Breast epithelium (tissue), 4 donors: ENCODE data around the gene ZNF512B. TPM values are rescaled to one million over a fixed set of nuclear protein-coding genes. Genes with fewer than 3 reads are reported as not detected.

Experiments used
- DNase-seq, 2 donors: peaks; one replicate each; pipeline ENCODE4 v3.0.0-alpha.2; 2019; ENCODE audit warnings: low spot score in 2 of 2
- H3K27ac ChIP-seq, 2 donors: fragments of 200-600 bp; sonication (generic) in 1 of 2; one replicate each; pipeline ENCODE4 v1.5.1; 2016 to 2019; ENCODE audit warnings: mild to moderate bottlenecking in 1 of 2
- H3K27me3 ChIP-seq, 2 donors: fragments of 200-600 bp; sonication (generic) in 1 of 2; one replicate each; pipeline versions ENCODE4 v1.5.1 to v1.6.0; 2017 to 2019; ENCODE audit warnings: control low read depth in 1 of 2, mild to moderate bottlenecking in 1 of 2
- H3K36me3 ChIP-seq: fragments of 200-600 bp; one replicate; pipeline ENCODE4 v1.5.1; 2019
- H3K4me1 ChIP-seq, 2 donors: fragments of 200-600 bp; sonication (generic); one replicate each; pipeline ENCODE4 v1.5.1; 2016 to 2019; ENCODE audit warnings: control low read depth in 1 of 2
- H3K4me3 ChIP-seq, 3 donors: fragments of 200-600 bp; sonication (generic); 1 replicate in 2 of 3; 2 replicates in 1 of 3; pipeline ENCODE4 v1.5.1; 2016 to 2019; ENCODE audit warnings: mild to moderate bottlenecking in 3 of 3, moderate library complexity in 2 of 3
- H3K9me3 ChIP-seq, 2 donors: fragments of 200-600 bp; sonication (generic) in 1 of 2; one replicate each; pipeline ENCODE4 v1.5.1; 2016 to 2019; ENCODE audit warnings: control low read depth in 1 of 2
- POLR2A ChIP-seq: fragments of 450-650 bp; IDR thresholded peaks from one replicate; pipeline ENCODE4 v1.6.1; 2016; ENCODE audit warnings: antibody characterized with exemption, mild to moderate bottlenecking, moderate library complexity
- POLR2AphosphoS5 ChIP-seq, 3 donors: sonication (generic); formaldehyde crosslinking; IDR thresholded peaks; one replicate each; pipeline ENCODE4 v1.6.1; 2017; ENCODE audit warnings: antibody characterized with exemption in 3 of 3
- intact Hi-C: fragments of 100-400 bp; cut with DNase I; formaldehyde crosslinking; loops from one replicate; pipeline ENCODE4 v1.15.1; 2023; ENCODE audit warnings: low total_unique reads
- total RNA-seq, 3 donors: library from RNA; depleted of rRNA; stranded (reverse); fragments of >200 nt; gene quantifications; one replicate each; pipeline ENCODE4 v1.1.0, GENCODE V29; 2016
- TF ChIP-seq, protein P1 (sequence below), 3 donors: fragments of 450-650 bp; IDR thresholded peaks; one replicate each; pipeline ENCODE4 v1.5.1; 2016 to 2017; ENCODE audit warnings: antibody characterized with exemption in 3 of 3, mild to moderate bottlenecking in 3 of 3, moderate library complexity in 3 of 3

Gene ZNF512B
- total RNA-seq, 3 donors from 2014 or later: 5.8 to 12.7 (median 9.2) TPM

DNA sequence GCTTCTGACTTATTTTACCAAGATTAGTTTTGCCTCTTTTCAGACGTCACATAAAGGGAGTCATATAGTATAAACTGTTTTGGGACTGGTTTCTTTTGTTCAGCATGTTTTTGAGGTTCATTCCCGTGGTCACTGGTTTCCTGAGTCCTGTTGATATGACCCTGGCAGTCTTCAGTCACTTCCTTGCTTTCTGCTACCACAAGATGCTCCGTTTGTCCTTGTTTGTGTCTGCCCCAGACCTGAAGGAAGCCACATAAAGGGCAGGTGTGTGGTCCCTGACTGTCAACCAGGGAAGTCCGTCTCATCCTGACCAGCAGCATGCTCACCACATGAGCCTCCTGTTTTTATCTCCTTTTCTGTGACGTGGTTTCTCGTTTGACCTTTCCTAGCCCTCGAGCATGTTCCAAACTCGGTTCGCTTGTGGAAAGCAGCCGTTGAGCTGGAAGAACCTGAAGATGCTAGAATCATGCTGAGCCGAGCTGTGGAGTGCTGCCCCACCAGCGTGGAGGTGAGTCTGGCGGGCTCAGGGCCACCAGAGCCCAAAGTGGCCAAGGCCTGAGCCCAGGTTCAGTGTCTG, 40.2 kb upstream of the ZNF512B start:
- H3K9me3 ChIP-seq: no peaks in the 10 kb centered on the region
- H3K27me3 ChIP-seq: no peaks in the 10 kb centered on the region
- peaks cover 4% of the 10 kb centered on the region for H3K36me3 ChIP-seq
- TF ChIP-seq POLR2A (no peak), POLR2AphosphoS5 (IDR thresholded peaks at IDR 0.05) (no peak)
- TF ChIP-seq, protein P1, sequence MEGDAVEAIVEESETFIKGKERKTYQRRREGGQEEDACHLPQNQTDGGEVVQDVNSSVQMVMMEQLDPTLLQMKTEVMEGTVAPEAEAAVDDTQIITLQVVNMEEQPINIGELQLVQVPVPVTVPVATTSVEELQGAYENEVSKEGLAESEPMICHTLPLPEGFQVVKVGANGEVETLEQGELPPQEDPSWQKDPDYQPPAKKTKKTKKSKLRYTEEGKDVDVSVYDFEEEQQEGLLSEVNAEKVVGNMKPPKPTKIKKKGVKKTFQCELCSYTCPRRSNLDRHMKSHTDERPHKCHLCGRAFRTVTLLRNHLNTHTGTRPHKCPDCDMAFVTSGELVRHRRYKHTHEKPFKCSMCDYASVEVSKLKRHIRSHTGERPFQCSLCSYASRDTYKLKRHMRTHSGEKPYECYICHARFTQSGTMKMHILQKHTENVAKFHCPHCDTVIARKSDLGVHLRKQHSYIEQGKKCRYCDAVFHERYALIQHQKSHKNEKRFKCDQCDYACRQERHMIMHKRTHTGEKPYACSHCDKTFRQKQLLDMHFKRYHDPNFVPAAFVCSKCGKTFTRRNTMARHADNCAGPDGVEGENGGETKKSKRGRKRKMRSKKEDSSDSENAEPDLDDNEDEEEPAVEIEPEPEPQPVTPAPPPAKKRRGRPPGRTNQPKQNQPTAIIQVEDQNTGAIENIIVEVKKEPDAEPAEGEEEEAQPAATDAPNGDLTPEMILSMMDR (IDR thresholded peaks at IDR 0.05): no peak
- intact Hi-C loops: no loop called here
- H3K4me3 ChIP-seq: no peak overlapping the region
- H3K4me1 ChIP-seq: no peaks in the 10 kb centered on the region
- no peak overlapping the region for H3K27ac ChIP-seq
- no peak for DNase-seq

DNA sequence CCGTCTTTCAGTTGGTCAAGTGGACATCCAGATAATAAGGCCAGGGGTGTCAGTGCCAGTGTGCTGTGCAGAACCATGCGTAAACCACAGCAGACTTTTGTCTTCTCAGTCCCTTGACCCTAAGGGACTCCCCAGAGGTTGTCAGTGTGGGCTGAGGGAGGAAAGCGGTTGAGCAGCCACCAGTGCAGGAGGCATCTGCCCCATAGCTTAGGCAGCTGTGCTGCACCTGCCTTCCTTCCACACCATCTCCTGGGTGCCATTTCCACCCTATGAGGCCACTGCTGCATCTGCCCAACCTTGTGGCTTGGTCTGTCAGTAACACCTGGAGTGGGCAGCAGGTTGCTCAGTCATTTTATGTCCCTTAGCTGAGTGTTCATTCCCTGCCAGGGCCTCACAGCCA, 37.2 kb upstream of the ZNF512B start:
- Histone ChIP-seq H3K36me3 (peaks cover 4% of the 10 kb centered on the region), H3K4me3 (no peak overlapping the region), H3K27me3 (no peaks in the 10 kb centered on the region), H3K27ac (no peak overlapping the region), H3K4me1 (no peaks in the 10 kb centered on the region), H3K9me3 (no peaks in the 10 kb centered on the region)
- intact Hi-C loops: no loop called here
- TF ChIP-seq, protein P1 (IDR thresholded peaks at IDR 0.05): no peak
- no peak for TF ChIP-seq POLR2AphosphoS5 (IDR thresholded peaks at IDR 0.05)
- TF ChIP-seq POLR2A: no peak
- DNase-seq: no peak

DNA sequence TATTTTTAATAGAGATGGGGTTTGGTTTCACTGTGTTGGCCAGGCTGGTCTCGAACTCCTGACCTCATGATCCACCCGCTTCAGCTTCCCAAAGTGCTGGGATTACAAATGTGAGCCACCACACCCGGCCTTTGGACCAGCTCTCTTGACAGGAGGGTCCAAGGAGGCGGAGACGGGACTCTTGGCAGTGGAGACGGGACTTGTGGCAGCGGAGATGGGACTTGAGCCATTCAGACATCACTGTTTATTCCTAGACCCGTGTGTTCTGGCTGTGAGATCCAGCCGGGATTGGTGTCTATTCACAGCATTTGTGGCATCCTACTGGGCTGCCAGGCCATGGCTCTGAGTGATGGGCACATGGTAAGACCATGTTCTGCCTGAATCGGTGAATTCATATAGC, 36.8 kb upstream of the ZNF512B start:
- Histone ChIP-seq H3K9me3 (no peaks in the 10 kb centered on the region), H3K27ac (no peak overlapping the region), H3K4me1 (no peaks in the 10 kb centered on the region), H3K4me3 (no peak overlapping the region), H3K27me3 (no peaks in the 10 kb centered on the region), H3K36me3 (peaks cover 4% of the 10 kb centered on the region)
- intact Hi-C loops: no loop called here
- no peak for TF ChIP-seq POLR2A
- TF ChIP-seq POLR2AphosphoS5 (IDR thresholded peaks at IDR 0.05): no peak
- TF ChIP-seq, protein P1 (IDR thresholded peaks at IDR 0.05): no peak
- no peak for DNase-seq

DNA sequence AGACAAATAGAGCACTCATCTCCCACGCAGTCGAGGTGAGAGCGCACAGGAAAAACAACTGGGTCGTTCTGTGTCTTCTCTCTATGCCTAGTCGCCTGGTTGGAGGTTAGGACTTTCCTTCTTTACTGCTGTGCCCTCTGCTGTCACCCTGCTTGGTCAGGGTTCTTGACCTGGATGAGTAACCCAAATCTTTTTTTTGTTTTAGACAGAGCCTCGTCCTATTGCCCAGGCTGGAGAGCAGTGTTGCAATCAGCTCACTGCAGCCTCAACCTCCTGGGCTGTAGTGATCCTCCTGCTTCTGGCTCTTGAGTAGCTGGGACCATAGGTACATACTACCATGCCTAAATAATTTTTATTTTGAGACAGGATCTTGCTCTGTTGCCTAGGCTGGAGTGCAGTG, 35.7 kb upstream of the ZNF512B start:
- intact Hi-C loops: no loop called here
- Histone ChIP-seq H3K4me1 (no peaks in the 10 kb centered on the region), H3K27ac (no peak overlapping the region), H3K36me3 (no peaks in the 10 kb centered on the region), H3K27me3 (no peaks in the 10 kb centered on the region), H3K9me3 (no peaks in the 10 kb centered on the region), H3K4me3 (no peak overlapping the region)
- TF ChIP-seq POLR2A: no peak
- TF ChIP-seq POLR2AphosphoS5 (IDR thresholded peaks at IDR 0.05): no peak
- TF ChIP-seq, protein P1 (IDR thresholded peaks at IDR 0.05): no peak
- DNase-seq: no peak

DNA sequence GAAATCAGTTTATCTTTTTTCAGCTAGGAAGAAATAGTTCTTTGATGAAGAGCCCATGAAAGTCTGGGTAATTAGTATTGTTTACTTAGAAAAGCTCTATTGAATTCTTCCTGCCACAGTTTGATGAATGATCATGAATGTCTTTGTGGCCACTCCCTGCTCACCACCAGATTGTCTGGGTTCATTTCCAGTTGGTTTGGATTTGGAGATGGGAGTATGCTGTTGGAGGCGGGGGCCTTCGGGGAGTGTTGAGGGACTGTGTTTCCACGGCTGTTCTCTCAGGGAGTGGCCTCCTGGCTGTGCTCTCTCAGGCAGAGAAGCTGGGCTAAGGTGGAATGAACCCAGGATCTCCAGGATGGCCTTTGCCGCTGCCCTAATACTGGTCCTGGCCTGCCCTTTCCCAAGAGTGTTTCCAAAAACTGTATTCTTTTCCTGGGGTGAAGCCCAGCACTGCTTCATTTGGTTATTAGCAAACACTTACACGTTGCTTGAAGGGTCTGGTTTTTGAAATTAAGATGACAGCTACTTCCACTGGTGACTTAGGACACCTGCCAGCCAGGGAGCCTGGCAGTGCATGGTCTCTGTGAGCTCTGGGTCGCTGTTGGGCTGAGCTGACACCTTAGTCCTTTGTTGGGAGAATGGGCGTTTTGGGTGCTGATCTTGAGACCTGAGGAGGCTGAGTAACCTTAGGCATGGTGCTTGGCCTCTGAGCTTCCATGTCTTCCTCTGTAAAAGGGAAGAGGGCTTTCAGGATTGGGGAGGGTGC, 34.4 kb upstream of the ZNF512B start:
- no peak overlapping the region for H3K27ac ChIP-seq
- peaks cover 5% of the 10 kb centered on the region for H3K36me3 ChIP-seq
- TF ChIP-seq POLR2AphosphoS5 (IDR thresholded peaks at IDR 0.05) (no peak), POLR2A (no peak)
- TF ChIP-seq, protein P1 (IDR thresholded peaks at IDR 0.05): no peak

More for the DNA sequence above, 34.4 kb upstream of the ZNF512B start:
- Histone ChIP-seq H3K4me3 (no peak overlapping the region), H3K9me3 (no peaks in the 10 kb centered on the region), H3K4me1 (no peaks in the 10 kb centered on the region), H3K27me3 (no peaks in the 10 kb centered on the region)
- intact Hi-C loops: no loop called here
- no peak for DNase-seq
